C4-2B (cell line): ENCODE measurements around the gene STAT6.
"Not testable (repeated sequence)": the region's sequence is repeated elsewhere in the genome, so short reads cannot be mapped to it uniquely, and the experiment has no call there.

Experiments
- CTCF ChIP-seq: fragments of 450-650 bp; conservative IDR thresholded peaks from 2 replicates; pipeline ENCODE4 v1.5.1; 2017; ENCODE audit warnings: mild to moderate bottlenecking
- ZFX ChIP-seq: fragments of 450-650 bp; IDR thresholded peaks from 2 replicates; pipeline ENCODE4 v1.6.1; 2017

- not testable (repeated sequence) for TF ChIP-seq CTCF, ZFX
These were observed 58.0 kb downstream of the STAT6 start for GRCh38 chr12:57053146-57053545.
